PC-9 (cell line): ENCODE data around the gene FSIP1.

Experiments used
- EZH2 ChIP-seq: fragments of 200-600 bp; sonication (generic); IDR thresholded peaks from 2 replicates; pipeline ENCODE4 v1.8.0; 2017; ENCODE audit warnings: antibody characterized with exemption, low read depth
- TF ChIP-seq, protein P1 (sequence below): fragments of 200-600 bp; sonication (generic); conservative IDR thresholded peaks from 2 replicates; pipeline ENCODE4 v1.6.1; 2017; ENCODE audit warnings: mixed run types, antibody characterized with exemption, mild to moderate bottlenecking, moderate library complexity

DNA sequence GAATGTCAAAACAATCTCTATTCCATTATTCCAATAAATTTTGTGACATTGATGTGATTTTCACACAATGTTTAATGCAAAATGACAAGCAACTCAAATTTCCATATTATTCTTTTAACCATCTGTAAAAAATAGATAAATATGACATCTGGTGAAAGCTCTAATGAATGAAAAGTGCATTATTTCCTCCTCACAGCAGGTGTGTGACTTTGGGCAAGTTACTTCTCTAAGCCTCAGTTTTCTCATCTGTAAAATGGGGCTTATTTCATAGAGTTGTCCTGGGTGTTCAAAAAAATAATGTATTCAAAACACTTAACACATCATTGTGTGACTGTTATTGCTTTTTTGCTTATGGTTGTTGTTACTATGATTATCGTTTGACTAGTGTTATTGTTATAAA, 131.3 kb downstream of the FSIP1 start:
- TF ChIP-seq, protein P1, sequence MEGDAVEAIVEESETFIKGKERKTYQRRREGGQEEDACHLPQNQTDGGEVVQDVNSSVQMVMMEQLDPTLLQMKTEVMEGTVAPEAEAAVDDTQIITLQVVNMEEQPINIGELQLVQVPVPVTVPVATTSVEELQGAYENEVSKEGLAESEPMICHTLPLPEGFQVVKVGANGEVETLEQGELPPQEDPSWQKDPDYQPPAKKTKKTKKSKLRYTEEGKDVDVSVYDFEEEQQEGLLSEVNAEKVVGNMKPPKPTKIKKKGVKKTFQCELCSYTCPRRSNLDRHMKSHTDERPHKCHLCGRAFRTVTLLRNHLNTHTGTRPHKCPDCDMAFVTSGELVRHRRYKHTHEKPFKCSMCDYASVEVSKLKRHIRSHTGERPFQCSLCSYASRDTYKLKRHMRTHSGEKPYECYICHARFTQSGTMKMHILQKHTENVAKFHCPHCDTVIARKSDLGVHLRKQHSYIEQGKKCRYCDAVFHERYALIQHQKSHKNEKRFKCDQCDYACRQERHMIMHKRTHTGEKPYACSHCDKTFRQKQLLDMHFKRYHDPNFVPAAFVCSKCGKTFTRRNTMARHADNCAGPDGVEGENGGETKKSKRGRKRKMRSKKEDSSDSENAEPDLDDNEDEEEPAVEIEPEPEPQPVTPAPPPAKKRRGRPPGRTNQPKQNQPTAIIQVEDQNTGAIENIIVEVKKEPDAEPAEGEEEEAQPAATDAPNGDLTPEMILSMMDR = no peak
- TF ChIP-seq EZH2 = no peak
